Lower leg skin (tissue), 3 donors: ENCODE measurements around the gene WNT8A.

ENCODE experiments used
- POLR2A ChIP-seq, 2 donors: fragments of 450-650 bp; IDR thresholded peaks; one replicate each; pipeline ENCODE4 v1.6.1; 2016 to 2017; ENCODE audit warnings: antibody characterized with exemption in 2 of 2, mild to moderate bottlenecking in 1 of 2, moderate library complexity in 1 of 2
- TF ChIP-seq, protein P1 (sequence below), 3 donors: fragments of 450-650 bp; IDR thresholded peaks; one replicate each; pipeline ENCODE4 v1.5.1; 2016; ENCODE audit warnings: antibody characterized with exemption in 3 of 3, mild to moderate bottlenecking in 3 of 3, moderate library complexity in 2 of 3

DNA sequence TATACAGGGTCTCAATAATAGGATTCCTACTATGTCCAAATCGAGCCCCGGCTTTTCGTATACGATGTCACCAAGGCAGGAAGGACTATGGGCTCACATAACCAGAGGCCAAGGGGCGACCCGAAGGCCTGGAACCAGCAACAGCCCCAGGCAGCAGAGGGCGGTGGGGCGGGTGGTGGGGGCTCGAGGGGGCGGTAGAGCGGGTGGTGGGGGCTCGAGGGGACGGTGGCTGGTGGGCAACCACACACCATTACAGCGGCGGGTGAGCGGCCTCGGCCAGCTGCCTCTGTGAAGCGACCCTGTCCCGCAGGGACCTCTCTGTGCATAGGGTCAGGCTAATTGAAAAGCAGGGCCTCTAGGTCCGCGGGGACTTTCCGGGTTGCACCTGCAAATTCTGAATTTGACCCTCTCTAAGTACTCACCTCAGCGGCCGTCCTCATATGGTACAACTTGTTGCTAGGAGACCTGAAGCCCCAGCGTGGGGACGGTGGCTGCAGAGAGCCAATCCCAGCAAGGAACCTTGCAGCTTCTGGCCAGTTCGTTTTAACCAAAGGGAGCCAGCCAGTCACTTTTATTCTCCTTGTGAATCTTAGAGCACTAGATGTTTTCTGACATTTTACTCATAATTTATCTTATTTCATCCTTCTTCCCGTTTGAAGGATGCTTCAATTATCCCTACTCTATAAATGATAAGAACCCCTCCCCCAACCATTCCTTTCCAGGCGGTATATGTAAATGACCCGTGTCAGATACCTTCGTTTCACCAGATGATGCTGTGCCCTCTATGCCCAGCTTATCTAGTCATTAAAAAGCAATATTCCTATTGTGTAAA is 55.3 kb downstream of the WNT8A start, which contains the start of gene NME5:
- TF ChIP-seq, protein P1, sequence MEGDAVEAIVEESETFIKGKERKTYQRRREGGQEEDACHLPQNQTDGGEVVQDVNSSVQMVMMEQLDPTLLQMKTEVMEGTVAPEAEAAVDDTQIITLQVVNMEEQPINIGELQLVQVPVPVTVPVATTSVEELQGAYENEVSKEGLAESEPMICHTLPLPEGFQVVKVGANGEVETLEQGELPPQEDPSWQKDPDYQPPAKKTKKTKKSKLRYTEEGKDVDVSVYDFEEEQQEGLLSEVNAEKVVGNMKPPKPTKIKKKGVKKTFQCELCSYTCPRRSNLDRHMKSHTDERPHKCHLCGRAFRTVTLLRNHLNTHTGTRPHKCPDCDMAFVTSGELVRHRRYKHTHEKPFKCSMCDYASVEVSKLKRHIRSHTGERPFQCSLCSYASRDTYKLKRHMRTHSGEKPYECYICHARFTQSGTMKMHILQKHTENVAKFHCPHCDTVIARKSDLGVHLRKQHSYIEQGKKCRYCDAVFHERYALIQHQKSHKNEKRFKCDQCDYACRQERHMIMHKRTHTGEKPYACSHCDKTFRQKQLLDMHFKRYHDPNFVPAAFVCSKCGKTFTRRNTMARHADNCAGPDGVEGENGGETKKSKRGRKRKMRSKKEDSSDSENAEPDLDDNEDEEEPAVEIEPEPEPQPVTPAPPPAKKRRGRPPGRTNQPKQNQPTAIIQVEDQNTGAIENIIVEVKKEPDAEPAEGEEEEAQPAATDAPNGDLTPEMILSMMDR (IDR thresholded peaks at IDR 0.05) = no peak
- TF ChIP-seq POLR2A (IDR thresholded peaks at IDR 0.05) = no peak
